ENCODE data around the gene KDM3A.

DNA sequence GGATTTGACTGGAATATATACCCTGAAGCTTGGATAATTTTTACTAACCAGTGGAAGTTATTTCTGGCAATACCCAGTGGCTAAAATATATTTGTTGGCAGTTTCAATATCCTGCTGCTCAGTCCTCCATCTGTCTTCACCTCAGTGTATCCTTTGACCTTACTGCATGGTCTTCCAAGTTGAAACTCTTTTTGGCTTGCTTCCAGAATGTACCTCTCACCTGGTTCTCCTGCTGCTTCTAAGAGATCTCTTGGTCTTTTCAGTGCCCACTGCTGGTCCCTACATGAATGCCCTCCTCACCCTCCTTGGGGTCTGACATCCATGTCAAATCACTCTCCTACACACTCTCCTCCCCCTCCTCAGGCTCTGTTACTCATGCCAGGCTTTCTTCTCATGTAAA lies 4.8 kb upstream of the KDM3A start:
- TF ChIP-seq, protein P1, sequence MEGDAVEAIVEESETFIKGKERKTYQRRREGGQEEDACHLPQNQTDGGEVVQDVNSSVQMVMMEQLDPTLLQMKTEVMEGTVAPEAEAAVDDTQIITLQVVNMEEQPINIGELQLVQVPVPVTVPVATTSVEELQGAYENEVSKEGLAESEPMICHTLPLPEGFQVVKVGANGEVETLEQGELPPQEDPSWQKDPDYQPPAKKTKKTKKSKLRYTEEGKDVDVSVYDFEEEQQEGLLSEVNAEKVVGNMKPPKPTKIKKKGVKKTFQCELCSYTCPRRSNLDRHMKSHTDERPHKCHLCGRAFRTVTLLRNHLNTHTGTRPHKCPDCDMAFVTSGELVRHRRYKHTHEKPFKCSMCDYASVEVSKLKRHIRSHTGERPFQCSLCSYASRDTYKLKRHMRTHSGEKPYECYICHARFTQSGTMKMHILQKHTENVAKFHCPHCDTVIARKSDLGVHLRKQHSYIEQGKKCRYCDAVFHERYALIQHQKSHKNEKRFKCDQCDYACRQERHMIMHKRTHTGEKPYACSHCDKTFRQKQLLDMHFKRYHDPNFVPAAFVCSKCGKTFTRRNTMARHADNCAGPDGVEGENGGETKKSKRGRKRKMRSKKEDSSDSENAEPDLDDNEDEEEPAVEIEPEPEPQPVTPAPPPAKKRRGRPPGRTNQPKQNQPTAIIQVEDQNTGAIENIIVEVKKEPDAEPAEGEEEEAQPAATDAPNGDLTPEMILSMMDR (IDR thresholded peaks at IDR 0.05): no peak
- TF ChIP-seq POLR2A (IDR thresholded peaks at IDR 0.05) (no peak), EP300 (IDR thresholded peaks at IDR 0.05) (no peak), POLR2AphosphoS5 (IDR thresholded peaks at IDR 0.05) (no peak)

Data from sigmoid colon (tissue), 4 donors.